Measurements from ENCODE around the gene SLC25A19.

The SLC25A19 gene

GRCh38 chr17:75271233-75271954 is 17.8 kb downstream of the SLC25A19 start:
- H3K4me3 ChIP-seq (ENCODE audit: low read depth, low read length): peak overlapping the region; percentile 89
- peak; percentile 90 for TF ChIP-seq CTCF (IDR thresholded peaks at IDR 0.05; ENCODE audit: borderline replicate concordance, insufficient read depth, low read depth, low read length)

GRCh38 chr17:75270966-75271232 is 18.3 kb downstream of the SLC25A19 start, which contains the start of gene MIF4GD:
Gene MIF4GD, minus strand, starts transcription at chr17:75271231. Its CDS starts 1,036 bp downstream, at chr17:75270195.
- H3K4me3 ChIP-seq (ENCODE audit: low read depth, low read length): peak within 1 kb of the TSS; percentile 89
- TF ChIP-seq CTCF (IDR thresholded peaks at IDR 0.05; ENCODE audit: borderline replicate concordance, insufficient read depth, low read depth, low read length): no peak

GRCh38 chr17:75270218-75270965 is 18.8 kb downstream of the SLC25A19 start:
- H3K4me3 ChIP-seq (ENCODE audit: low read depth, low read length): peak overlapping the region; percentile 88
- TF ChIP-seq CTCF (IDR thresholded peaks at IDR 0.05; ENCODE audit: borderline replicate concordance, insufficient read depth, low read depth, low read length): peak; percentile 58

GRCh38 chr17:75269844-75270217 is 19.4 kb downstream of the SLC25A19 start:
- no peak for TF ChIP-seq CTCF (IDR thresholded peaks at IDR 0.05; ENCODE audit: borderline replicate concordance, insufficient read depth, low read depth, low read length)

GRCh38 chr17:75267411-75268232 is 21.6 kb downstream of the SLC25A19 start:
- no peak overlapping the region for H3K4me3 ChIP-seq (ENCODE audit: low read depth, low read length)
- no peak for TF ChIP-seq CTCF (IDR thresholded peaks at IDR 0.05; ENCODE audit: borderline replicate concordance, insufficient read depth, low read depth, low read length)

More at GRCh38 chr17:75269844-75270217, 19.4 kb downstream of the SLC25A19 start:
- H3K4me3 ChIP-seq (ENCODE audit: low read depth, low read length): peak overlapping the region; percentile 88

GRCh38 chr17:75267153-75267410 is 22.2 kb downstream of the SLC25A19 start:
- no peak for TF ChIP-seq CTCF (IDR thresholded peaks at IDR 0.05; ENCODE audit: borderline replicate concordance, insufficient read depth, low read depth, low read length)
- H3K4me3 ChIP-seq (ENCODE audit: low read depth, low read length): no peak overlapping the region
